ENCODE results near the gene HTD2.

Gene HTD2

DNA sequence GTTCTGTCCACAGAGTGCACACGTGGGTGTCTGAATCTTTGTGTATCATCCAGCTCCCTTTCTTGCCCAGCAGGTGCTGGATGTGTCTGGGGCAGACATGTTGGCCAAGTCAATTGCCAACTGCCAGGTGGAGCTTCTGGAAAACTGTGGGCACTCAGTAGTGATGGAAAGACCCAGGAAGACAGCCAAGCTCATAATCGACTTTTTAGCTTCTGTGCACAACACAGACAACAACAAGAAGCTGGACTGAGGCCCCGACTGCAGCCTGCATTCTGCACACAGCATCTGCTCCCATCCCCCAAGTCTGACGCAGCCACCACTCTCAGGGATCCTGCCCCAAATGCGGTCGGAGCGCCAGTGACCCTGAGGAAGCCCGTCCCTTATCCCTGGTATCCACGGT lies 12.8 kb upstream of the HTD2 start:
- DNase-seq = no peak

DNA sequence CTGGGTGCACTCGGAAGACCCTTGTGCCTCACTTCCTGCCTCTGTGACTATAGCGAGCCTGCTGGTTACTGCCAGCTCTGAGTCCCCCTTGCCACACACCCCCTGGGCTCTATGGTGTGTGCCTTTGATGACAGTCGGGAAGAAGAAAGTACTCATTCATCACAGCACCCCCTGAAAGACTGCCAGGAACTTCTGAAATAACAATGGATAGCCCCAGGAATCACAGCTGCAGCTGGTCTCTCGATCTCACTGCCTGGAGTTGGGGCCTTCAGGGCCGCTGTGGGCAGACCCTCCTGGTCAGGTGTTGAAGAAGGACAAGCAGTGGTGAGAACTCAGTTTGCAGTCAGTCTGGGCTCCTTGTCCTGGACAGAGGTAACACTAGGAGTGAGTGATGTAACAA lies 10.1 kb upstream of the HTD2 start:
- no peak for DNase-seq

DNA sequence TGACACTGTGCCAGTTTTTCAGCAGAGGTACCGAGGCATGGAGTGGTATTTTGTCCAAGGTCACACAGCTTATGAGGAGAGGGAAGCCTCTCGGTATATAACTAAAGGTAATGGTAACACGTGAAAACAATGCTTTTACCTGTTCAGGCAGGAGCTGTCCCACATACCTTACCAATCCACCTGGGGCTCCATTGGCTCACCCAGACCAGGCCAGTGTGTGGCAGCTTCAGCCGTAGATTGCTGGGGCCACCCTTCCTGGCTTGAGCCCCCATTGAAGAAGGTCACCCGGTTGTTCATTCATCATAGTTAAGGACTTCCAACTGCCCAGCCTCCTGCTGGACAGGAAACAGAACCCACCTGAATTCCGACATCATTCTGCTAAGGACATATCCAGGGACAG lies 9.5 kb upstream of the HTD2 start:
- no peak for DNase-seq

DNA sequence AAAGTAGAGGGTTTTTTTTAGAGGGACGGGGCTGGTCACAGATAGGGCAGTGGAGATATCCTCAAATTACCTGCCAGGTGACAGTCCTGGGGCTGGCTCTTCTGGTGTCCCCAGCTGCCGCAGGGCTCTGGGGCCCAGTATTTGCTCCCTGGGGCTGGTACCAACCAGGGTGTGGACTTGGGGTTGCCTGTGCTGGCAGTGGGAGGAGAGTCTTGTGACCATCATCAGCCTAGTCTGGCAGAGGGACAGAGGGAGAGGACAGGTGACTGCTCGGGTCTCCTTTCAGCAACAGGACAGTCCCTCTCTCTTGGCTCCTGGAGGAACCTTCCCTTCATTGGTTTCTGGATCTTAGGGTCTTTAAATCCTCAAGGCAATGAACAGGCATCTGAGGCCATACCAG lies 8.1 kb upstream of the HTD2 start:
- DNase-seq = no peak

DNA sequence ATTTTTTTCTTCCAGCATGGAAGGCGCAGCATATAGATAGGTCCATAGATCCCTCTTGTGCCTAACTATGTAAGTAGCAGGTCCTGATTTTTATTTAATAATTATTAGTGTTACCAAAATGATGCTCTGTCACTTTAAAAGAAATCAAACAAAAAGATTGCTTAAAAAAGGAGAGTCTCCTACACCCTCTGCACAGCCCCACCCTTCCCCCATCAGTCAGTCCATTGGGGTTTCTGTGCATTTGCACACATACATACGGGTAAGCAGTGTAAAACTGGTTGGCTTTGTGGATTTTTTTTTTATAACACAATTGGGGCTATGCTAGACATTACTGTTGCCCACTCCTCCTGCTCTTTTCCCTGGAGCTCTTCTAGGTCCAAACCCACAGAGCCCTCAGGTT lies 7.2 kb upstream of the HTD2 start:
- DNase-seq = no peak

DNA sequence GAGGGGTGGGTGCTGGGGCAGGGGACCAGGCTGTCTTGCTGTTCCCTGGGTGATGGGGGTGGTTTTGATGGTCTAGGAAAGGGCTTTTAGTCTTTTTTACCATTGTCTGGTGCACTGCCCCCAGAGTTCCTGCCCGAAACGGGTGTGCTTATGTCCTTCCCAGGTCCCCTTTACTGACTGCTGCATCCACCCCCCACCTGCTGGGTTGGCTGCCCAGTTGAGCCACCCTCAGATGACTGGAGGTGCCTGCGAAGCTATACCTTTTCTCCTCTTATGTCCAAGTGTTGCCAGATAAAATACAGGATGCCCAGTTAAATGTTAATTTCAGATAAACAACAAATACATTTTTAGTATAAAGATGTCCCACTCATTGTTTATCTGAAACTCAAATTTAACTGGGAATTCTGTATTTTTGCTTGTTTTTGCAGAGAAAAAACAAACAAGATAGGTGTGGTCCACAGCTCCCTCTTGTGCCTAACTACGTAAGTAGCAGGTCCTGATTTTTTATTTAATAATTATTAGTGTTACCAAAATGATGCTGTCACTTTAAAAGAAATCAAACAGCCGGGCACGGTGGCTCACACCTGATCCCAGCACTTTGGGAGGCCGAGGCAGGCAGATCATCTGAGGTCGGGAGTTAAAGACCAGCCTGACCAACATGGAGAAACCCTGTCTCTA lies 6.3 kb upstream of the HTD2 start:
- no peak for DNase-seq

DNA sequence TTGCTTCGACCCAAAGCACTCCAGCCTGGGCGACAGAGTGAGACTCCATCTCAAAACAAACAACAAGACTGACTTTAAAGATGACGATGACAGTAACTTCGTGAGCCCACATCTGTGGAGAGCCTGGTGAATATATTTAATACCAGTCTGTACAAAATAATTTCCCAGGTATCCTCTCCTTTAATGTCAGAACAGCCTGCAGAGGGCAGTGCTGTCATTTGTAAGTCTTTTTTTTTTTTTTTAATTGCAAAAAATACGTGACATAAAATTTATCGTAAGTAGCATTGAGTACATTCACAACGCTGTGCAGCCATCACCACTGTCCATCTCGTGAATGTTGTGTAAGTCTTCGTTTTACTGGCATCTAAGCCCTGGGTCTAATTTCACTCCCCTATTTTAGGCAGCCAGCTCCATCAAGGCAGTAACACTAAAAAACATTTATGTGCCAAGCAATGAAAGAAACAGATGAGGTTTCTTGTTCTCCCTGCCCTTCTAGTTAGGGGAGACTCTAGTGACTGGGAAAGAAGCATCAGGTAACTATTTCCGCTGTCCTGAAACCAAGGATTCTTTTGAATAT lies 1.4 kb downstream of the HTD2 start:
- peak; percentile 57 to 76 for DNase-seq

DNA sequence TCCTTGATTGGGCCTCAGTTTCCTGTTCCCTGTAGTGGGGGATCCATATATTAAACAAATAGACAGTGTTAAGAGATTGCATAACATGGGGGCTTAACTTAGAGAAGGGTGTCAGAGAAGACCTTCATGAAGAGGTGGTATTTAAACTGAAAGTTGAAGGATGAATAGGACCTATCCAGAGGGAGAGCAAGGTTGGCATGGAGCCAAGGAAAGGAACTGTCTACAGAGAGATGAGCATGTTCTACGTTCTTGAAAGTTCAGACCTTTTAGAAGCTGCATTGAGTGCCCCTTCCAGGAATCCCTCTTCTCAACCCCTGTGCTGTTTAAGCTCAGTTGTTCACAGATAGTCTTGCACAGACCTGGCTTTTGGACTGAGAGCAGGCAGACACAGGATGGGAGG lies 2.4 kb downstream of the HTD2 start:
- DNase-seq = no peak

DNA sequence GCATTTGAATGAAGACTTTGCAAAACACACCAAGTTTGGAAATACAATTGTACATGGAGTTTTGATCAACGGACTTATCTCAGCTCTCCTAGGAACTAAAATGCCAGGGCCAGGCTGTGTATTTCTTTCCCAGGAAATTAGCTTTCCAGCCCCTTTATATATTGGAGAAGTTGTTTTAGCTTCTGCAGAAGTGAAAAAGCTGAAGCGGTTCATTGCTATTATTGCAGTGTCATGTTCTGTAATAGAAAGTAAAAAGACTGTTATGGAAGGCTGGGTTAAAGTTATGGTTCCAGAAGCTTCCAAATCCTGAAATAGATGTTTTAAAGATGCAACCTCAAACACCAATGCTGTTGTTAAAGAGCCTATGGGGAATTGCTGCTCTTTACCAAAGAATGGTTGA lies 11.5 kb downstream of the HTD2 start:
- no peak for DNase-seq

DNA sequence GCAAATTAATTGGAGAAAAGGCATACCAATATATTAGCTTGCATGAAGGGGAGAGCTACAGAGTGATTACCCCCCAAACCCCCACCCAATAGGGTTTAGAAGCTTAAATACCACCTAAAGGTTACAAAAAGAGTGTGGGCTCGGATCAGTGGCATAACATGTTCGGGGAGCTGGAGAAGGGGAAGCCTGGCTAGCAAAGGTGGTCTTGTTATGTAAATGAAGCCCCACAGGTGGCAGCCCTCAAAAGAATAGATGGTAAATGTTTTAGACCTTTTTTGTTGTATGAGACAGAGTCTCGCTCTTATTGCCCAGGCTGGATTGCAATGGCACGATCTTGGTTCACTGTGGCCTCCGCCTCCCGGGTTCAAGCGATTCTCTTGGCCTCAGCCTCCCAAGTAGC lies 15.5 kb downstream of the HTD2 start:
- DNase-seq = no peak

DNA sequence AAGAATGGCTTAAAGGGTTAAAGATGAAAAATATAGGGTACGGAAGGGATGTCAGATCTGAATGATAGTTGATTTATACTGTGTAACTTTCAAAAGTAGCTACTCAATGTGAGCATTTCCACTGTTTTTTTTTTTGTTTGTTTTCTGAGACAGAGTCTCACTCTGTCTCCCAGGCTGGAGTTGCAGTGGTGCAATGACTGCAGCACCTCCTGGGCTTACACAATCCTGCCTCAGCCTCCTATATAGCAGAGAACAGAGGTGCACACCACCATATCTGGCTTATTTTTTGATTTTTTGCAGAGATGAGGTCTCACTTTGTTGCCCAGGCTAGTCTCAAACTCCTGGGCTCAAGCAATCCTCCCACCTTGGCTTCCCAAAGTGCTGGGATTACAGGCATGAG lies 16.5 kb downstream of the HTD2 start:
- no peak for DNase-seq

DNA sequence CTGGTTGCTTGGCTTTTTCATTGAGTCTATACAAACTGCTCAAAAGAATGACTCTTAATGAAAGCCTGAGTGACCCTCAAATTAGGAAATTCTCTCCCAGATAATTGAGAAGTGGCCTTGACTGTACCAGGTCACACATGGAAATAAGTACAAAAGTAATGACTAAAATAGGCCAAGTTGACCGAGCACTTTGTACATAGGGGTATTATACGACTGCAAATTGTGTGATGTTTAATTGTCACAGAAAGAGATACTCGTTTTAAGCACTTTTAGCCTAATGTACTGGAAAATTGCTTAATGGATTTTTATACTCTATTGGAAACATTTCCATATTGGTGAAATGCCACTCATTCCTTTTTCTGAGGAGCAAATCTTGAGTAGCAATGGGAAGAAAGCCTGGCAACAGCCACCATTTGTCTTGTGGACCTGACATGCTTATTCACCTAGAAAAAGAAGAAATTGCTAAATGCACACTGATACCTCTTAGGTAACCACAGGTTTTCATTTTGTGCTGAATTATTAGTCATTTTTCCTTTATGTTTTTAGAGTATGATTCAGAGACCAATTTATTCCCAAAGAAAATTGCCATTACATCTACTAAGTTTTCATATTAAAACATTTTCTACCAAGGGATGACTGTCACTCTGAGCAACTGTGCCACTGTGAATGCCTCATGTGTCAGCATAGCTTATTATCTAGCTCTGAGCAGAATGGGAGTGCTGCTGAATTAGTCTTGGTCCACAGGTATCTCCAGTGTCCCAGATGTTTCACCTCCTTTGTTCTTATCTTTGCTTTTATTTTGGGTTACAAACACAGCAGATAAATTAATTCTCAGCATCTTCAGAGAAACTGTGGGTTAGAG lies 17.4 kb downstream of the HTD2 start:
- DNase-seq = no peak

DNA sequence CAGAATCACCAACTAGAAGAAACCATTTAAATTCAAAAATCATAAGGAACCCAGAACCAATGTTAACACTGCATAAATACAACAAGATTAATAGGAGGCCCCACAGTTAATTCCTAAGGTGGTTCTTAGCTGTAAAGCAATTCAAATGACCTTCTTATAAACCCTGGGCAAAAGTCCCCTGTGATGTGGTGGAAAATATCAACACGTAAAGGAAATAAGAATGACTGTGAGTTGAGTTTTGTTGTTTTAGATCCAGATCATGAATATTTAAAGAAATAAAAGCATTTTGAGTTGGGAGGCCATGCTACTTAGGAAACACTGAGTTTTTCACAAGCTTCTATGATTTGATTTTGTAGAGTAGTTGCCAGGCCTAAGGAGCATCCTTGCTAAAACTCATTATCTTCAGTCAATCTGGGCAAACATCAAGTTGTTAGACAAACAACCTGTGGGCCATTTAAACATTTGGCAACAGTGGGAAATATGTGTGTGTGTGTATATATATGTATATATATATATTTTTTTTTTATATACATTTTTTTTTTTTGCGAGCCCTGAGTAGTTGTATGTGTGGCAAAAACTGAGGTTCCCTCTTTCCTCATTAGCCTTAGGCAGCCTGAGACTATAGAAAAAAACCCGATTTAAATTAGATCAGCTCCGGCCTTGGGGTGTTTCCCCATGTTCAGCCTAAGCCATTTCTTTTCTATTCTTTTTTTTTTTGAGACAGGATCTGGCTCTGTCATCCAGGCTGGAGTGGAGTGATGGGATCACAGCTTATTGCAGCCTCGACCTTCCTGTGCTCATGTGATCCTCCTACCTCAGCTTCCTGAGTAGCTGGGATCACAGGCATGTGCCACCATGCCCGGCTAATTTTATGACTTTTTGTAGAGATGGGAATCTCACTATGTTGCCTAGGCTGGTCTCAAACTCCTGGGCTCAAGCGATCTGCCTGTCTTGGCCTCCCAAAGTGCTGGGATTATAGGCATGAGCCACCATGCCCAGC lies 18.4 kb downstream of the HTD2 start:
- peak in 1 of 2 donors; percentile 20 for DNase-seq

DNA sequence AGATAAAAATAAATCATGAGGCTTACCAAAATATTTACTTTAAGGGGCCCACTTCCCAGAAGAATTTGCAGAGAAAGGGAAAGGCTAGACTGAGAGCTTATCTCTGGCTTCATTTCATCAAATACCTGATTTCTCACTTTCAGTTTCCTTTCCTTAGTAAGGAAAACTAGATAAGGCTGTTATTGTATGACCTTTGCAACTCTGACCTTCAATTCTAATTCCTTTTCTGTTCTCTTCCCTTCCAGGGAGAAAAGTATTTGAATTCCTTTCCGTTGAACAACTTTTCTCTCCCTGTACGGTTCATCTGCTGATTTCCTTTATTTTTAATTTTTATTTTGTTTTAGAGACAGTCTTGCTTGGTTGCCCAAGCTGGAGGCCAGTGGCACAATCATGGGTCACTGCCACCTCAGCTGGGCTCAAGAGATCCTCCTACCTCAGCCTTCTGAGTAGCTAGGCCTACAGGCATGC lies 19.2 kb downstream of the HTD2 start:
- no peak for DNase-seq

DNA sequence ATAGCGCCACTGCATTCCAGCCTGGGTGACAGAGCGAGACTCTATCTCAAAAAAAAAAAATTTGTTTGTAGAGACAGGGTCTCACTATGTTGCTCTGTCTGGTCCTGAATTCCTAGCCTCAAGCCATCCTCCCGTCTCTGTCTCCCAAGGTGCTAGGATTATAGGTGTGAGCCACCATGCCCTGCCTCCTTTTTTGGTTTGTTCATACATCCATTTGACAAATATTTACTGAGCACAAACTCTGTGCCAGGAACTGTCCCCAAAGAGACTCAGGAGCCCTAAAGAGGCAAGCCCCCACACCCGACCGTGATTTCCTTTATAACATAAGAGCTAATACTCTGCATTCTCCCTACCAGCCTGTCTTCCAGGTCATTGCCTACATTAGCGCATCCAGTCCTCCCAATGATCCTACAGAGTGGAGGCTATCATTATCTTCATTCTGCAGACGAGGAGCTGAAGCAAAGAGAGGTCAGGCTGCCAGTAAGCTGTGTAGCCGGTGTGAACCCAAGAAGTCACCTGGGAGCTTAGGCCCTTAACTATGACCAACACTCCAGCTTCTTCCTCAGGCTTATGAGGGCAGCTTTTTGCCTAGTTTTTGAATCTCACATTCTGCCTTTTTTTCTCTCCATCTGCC lies 20.1 kb downstream of the HTD2 start:
- DNase-seq = no peak

DNA sequence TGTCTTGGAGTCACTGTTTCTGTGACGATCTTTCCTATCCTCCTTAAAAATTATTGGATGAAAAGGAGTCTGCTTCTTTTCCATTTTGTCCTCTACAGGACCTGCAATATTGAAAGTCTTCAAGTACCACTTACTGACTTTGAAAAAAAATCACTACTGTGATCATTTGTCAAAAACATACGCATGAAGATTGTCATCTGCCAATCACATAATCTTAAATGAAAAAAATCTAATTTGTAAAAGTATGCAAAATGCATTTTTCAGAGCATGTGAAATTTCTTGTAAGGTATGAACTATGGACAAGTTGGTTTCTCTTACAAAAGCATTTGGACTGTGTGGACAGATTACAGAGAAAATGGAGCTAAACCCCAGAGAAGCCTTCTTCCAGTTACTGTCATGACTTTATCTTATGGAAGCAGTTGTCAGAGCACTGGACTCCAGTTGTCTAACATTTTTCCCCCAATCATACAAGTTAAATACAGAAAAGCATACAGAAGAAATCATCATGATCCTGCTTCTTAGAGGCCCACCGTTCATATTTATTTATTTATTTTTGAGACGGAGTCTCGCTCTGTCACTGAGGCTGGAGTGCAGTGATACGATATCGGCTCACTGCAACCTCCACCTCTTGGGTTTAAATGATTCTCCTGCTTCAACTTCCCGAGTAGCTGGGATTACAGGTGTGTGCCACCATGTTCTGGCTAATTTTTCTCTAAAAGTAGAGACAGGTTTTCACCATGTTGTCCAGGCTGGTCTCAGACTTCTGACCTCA lies 23.0 kb downstream of the HTD2 start:
- DNase-seq = no peak

DNA sequence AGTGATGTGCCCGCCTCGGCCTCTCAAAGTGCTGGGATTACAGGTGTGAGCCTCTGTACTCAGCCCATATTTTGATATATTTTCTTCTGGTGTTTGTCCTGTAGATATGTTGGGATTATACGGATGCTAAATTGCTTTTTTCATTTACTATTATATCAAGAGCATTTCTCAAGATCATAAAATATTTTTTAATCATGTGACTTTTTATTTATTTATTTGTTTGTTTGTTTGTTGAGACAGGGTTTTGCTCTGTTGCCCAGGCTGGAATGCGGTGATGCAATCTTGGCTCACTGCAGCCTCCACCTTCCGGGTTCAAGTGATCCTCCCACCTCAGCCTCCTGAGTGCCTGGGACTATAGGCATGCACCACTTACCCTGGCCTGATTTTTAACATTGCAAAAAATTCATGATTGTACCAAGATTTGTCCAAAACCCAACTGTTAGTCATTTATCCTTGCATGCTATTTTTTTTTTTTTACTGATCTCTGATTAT lies 23.6 kb downstream of the HTD2 start:
- no peak for DNase-seq

DNA sequence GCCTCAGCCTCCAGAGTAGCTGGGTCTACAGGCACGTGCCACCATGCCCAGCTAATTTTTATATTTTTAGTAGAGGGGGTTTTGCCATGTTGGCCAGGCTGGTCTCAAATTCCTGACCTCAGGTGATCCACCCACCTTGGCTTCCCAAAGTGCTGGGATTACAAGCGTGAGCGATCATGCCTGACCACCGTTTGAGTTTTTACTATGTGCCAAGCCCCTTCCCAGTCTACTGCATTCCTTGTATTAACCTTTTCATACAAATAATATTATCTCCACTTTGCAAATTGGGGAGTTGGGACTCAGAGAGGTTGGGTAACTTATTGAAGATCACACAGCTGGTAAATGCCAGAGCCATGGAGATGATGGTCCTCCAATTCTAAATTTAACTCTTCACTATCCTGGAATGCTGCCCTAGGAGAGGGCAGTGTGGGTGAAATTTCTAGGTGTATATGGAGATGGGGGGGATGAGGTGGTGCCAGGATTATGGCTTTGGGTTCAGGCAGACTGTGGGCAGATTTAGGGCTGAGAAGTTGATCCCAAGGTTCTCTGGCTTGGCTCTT lies 25.4 kb downstream of the HTD2 start:
- no peak for DNase-seq

DNA sequence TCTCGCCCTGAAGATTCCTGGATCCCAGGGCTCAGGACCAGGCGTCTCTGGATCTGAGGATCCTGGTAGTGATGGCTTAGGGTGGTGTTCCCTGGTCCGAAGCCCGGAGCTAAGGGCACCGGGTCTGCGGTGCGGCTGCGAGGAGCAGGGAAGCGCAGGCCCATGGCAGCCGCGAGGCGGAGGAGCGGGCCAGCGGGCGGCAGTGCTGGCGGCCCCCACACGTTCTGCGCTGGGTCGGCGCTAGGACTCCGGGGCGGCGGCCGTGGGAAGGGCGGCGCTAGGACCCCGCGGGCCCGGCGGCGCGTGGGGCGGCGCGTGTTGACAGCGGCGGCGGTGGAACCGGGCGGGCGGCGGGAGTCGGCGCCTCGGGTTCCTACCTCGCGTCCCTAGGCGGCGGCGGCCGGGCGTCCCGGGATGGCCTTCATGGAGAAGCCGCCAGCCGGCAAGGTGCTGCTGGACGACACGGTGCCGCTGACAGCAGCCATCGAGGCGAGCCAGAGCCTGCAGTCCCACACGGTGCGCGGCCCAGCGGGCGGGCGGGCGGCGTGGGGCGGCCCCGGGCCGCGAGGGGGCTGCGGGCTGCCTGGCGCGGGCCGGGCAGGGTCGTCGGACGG lies 26.4 kb downstream of the HTD2 start, which contains the start of gene PXK:
PXK (plus strand) TSS at position 318 of the 614 bp plus-strand sequence; CDS start at position 415, 97 bp downstream.
- DNase-seq = peak; percentile 76 to 81

Data from CD4-positive, alpha-beta T cell treated with Interleukin-4 for 1 hour (primary cell).